ENCODE data around the gene RYR2.

Gene RYR2

DNA sequence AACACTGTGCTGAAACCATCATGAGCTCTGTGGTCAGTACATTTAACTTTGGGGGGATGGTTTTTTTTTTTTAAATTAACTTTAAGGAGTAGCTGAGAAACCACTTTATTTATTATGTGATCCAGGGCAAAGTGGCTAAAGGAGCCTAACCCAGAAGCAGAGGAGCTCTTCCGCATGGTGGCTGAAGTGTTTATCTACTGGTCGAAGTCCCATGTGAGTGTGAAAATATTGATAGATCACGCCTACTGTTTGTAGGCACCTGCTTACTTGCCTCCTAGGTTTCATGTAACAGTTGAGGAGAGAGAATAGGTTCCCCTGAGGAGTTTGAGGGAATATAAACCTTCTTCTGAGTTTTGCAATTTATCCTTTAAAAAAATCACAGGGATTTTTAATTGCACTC lies 667.4 kb downstream of the RYR2 start:
- no peak overlapping the region for H3K4me3 ChIP-seq (ENCODE audit: low read depth, low read length)
- H3K9ac ChIP-seq: no peak overlapping the region
- H3K27ac ChIP-seq: no peak overlapping the region
- no peak overlapping the region for H2AFZ ChIP-seq
- TF ChIP-seq, protein P1, sequence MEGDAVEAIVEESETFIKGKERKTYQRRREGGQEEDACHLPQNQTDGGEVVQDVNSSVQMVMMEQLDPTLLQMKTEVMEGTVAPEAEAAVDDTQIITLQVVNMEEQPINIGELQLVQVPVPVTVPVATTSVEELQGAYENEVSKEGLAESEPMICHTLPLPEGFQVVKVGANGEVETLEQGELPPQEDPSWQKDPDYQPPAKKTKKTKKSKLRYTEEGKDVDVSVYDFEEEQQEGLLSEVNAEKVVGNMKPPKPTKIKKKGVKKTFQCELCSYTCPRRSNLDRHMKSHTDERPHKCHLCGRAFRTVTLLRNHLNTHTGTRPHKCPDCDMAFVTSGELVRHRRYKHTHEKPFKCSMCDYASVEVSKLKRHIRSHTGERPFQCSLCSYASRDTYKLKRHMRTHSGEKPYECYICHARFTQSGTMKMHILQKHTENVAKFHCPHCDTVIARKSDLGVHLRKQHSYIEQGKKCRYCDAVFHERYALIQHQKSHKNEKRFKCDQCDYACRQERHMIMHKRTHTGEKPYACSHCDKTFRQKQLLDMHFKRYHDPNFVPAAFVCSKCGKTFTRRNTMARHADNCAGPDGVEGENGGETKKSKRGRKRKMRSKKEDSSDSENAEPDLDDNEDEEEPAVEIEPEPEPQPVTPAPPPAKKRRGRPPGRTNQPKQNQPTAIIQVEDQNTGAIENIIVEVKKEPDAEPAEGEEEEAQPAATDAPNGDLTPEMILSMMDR (IDR thresholded peaks at IDR 0.05): no peak
- H3K9me3 ChIP-seq (ENCODE audit: control insufficient read depth, low read length): no peaks in the 10 kb centered on the region
- no peaks in the 10 kb centered on the region for H3K36me3 ChIP-seq (ENCODE audit: control insufficient read depth, insufficient read depth, low read length)
- no peak overlapping the region for H3K4me2 ChIP-seq (ENCODE audit: low read length)
- no peaks in the 10 kb centered on the region for H3K4me1 ChIP-seq
- no peaks in the 10 kb centered on the region for H3K79me2 ChIP-seq
- H3K27me3 ChIP-seq (ENCODE audit: control insufficient read depth, insufficient read depth, low read length): no peaks in the 10 kb centered on the region

DNA sequence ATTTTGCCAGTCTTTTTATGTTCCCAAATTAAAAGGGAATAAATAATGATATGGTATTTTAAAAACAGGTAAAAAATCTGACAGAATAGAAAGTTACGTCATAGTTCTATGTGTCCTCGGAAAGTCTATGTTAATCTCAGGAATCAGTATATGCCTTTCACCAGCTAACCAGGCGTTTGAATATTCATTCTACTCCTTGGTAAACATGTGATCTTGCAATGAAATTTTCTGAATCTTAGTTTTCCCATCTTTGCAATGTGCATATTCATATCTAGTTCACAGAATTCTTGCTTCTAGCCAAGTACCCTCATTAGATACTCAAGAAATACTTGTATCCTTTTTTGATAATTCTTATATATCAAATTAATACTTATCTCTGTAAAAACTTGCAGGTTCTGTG lies 669.3 kb downstream of the RYR2 start:
- Histone ChIP-seq H3K9ac (no peak overlapping the region), H3K27me3 (ENCODE audit: control insufficient read depth, insufficient read depth, low read length) (no peaks in the 10 kb centered on the region), H3K9me3 (ENCODE audit: control insufficient read depth, low read length) (no peaks in the 10 kb centered on the region), H3K27ac (no peak overlapping the region), H3K4me3 (ENCODE audit: low read depth, low read length) (no peak overlapping the region), H2AFZ (no peak overlapping the region), H3K4me2 (ENCODE audit: low read length) (no peak overlapping the region), H3K79me2 (no peaks in the 10 kb centered on the region), H3K36me3 (ENCODE audit: control insufficient read depth, insufficient read depth, low read length) (no peaks in the 10 kb centered on the region), H3K4me1 (no peaks in the 10 kb centered on the region)
- TF ChIP-seq, protein P1 (IDR thresholded peaks at IDR 0.05): no peak

DNA sequence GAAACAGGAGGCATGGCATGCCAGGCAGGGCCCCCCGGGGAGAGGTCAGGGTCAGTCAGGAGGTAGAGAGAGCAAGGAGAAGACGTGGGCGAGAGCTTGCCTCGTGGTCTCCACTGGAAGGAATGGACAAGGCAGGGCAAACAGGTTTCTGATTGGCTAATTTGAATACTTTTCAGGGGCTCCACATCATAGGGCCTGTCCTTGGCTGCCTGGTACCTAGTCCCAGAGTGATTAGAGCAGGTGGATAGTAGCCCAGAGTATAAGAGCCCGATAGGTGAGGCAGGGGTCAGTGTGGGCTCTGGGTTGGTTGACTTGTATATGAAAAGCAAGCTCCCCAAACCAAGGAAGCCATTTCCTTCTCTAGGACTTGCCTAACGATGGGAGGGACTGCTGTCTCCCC lies 670.1 kb downstream of the RYR2 start:
- H3K4me3 ChIP-seq (ENCODE audit: low read depth, low read length): no peak overlapping the region
- no peaks in the 10 kb centered on the region for H3K79me2 ChIP-seq
- H3K36me3 ChIP-seq (ENCODE audit: control insufficient read depth, insufficient read depth, low read length): no peaks in the 10 kb centered on the region
- no peaks in the 10 kb centered on the region for H3K27me3 ChIP-seq (ENCODE audit: control insufficient read depth, insufficient read depth, low read length)
- no peaks in the 10 kb centered on the region for H3K9me3 ChIP-seq (ENCODE audit: control insufficient read depth, low read length)
- H3K27ac ChIP-seq: no peak overlapping the region
- H2AFZ ChIP-seq: no peak overlapping the region
- TF ChIP-seq, protein P1 (IDR thresholded peaks at IDR 0.05): no peak
- no peak overlapping the region for H3K9ac ChIP-seq
- no peak overlapping the region for H3K4me2 ChIP-seq (ENCODE audit: low read length)
- no peaks in the 10 kb centered on the region for H3K4me1 ChIP-seq

DNA sequence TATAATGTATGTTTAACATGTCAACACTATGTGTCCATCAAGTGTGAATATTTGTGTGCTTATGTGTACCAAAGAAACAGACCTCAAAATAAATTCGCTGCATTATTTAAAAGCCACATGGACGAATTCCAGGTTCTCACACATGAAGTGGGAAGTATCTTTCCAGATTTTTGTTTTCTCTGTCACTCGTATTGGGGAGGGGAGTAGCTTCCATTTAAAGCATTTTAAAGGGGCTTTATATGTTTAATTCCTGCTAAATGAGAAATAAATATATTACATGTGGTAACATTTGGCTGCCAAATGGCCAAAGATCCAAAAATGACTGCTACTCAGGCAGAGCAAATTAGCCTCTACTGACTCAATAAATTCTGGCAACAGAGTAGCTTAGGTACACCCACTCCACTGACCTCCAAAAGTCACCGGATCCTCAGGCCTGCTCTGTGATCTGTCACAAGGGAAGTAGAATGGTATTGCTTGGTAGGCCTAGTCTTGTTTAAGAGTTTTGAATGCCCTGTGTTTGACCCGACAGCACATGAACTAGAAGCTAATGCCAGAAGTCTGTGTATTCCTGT lies 670.7 kb downstream of the RYR2 start:
- Histone ChIP-seq H3K27me3 (ENCODE audit: control insufficient read depth, insufficient read depth, low read length) (no peaks in the 10 kb centered on the region), H3K9ac (no peak overlapping the region), H3K27ac (no peak overlapping the region), H3K4me3 (ENCODE audit: low read depth, low read length) (no peak overlapping the region), H3K36me3 (ENCODE audit: control insufficient read depth, insufficient read depth, low read length) (no peaks in the 10 kb centered on the region), H3K9me3 (ENCODE audit: control insufficient read depth, low read length) (no peaks in the 10 kb centered on the region), H3K79me2 (no peaks in the 10 kb centered on the region), H3K4me2 (ENCODE audit: low read length) (no peak overlapping the region), H2AFZ (no peak overlapping the region), H3K4me1 (no peaks in the 10 kb centered on the region)
- TF ChIP-seq, protein P1 (IDR thresholded peaks at IDR 0.05): no peak

DNA sequence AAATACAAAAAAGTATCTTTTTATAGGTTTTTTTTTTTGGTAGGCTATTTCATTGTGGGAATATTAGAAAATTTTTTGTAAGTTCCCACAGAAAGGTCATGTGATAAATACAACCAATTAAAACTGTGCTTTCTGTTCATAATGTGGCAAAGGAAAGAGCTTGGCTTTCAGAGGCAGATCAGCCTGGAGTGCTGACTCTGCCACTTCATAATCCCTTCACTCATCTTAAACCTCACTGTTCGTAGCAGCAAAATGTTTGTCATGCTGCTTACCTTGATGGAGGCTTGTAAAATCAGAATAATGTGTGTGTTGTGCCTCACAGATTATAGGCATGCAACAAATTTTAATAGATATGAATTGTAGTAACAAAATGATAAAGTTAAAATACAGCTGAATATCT lies 671.9 kb downstream of the RYR2 start:
- H3K4me2 ChIP-seq (ENCODE audit: low read length): no peak overlapping the region
- TF ChIP-seq, protein P1 (IDR thresholded peaks at IDR 0.05): no peak
- no peaks in the 10 kb centered on the region for H3K27me3 ChIP-seq (ENCODE audit: control insufficient read depth, insufficient read depth, low read length)
- no peaks in the 10 kb centered on the region for H3K36me3 ChIP-seq (ENCODE audit: control insufficient read depth, insufficient read depth, low read length)
- no peaks in the 10 kb centered on the region for H3K4me1 ChIP-seq
- no peaks in the 10 kb centered on the region for H3K79me2 ChIP-seq
- no peak overlapping the region for H3K27ac ChIP-seq
- no peak overlapping the region for H2AFZ ChIP-seq
- no peaks in the 10 kb centered on the region for H3K9me3 ChIP-seq (ENCODE audit: control insufficient read depth, low read length)
- H3K4me3 ChIP-seq (ENCODE audit: low read depth, low read length): no peak overlapping the region
- no peak overlapping the region for H3K9ac ChIP-seq
